Adrenal gland (tissue), 5 donors: Measurements from ENCODE around the gene RASA3.

ENCODE experiments used
- CTCF ChIP-seq, 6 experiments: fragments of 450-650 bp in 4 of 6; fragments of 200-600 bp in 2 of 6; sonication (generic) in 1 of 6; IDR thresholded peaks; 1 replicate in 5 of 6; 2 replicates in 1 of 6; pipeline versions ENCODE4 v1.5.1 to v1.8.0; 2016 to 2021; ENCODE audit warnings: antibody characterized with exemption in 6 of 6, mild to moderate bottlenecking in 2 of 6, moderate library complexity in 1 of 6
- POLR2A ChIP-seq, 2 donors: fragments of 450-650 bp; IDR thresholded peaks; one replicate each; pipeline ENCODE4 v1.6.1; 2017; ENCODE audit warnings: antibody characterized with exemption in 2 of 2, mild to moderate bottlenecking in 2 of 2, moderate library complexity in 1 of 2
- donor health status: DM: no; HTN: no; CAD: no.

DNA sequence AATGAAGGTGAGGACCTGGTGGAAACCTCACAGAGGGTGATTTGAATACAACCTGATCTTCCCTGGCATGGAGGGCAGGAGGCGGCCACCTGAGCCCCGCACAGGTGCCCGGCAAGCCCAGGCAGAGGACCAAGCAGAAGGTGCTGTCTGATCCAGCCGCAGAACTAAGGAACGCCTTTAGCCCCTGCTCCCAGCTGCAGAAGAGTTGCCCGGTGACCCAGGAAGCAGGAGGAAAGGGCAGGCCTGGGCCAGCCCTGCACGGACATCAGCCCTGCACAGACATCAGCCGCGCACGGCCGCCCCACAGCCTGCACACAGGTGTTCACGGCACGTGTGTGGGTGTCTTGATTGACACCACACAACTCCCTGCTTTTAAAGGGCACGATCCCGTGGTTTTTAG, 43.1 kb downstream of the RASA3 start:
- TF ChIP-seq CTCF (IDR thresholded peaks at IDR 0.05): no peak
- no peak for TF ChIP-seq POLR2A (IDR thresholded peaks at IDR 0.05)
